Endothelial cell of umbilical vein (primary cell): ENCODE results near the gene GAB1. TPM values are rescaled to one million over a fixed set of nuclear protein-coding genes. Genes with fewer than 3 reads are reported as not detected.

ENCODE experiments used
- BruUV-seq: library from RNA; stranded (reverse); fragments of 400-500 nt; replicated peaks from 2 replicates; lab custom pipeline; 2021; lab: Mats Ljungman, UMichigan
- CTCF ChIA-PET: fragments of 300-600, 350-600 bp; sonication (Branson Sonifier 250); formaldehyde crosslinking; loops from one replicate; lab custom pipeline; 2021; ENCODE audit warnings: antibody characterized with exemption, inconsistent platforms; lab: Charles Lee
- POLR2A ChIA-PET: fragments of 300-600, 350-600 bp; sonication (Branson Sonifier 250); formaldehyde crosslinking; loops from one replicate; lab custom pipeline; 2021; ENCODE audit warnings: antibody characterized with exemption, inconsistent platforms; lab: Charles Lee
- DNase-seq: peaks from one replicate; pipeline ENCODE4 v3.0.0-alpha.2; 2011; ENCODE audit warnings: low read depth, low spot score
- FAIRE-seq: peaks from 2 replicates; lab custom pipeline; 2011; peaks lifted over from hg19 to GRCh38; lab: Jason Lieb, UNC
- H2AFZ ChIP-seq: 2 replicates; pipeline ENCODE4 v1.6.0; 2012; ENCODE audit warnings: low read depth, low read length, control low read depth, inconsistent platforms
- H3K27ac ChIP-seq: 2 replicates; pipeline ENCODE4 v1.5.1; 2011; ENCODE audit warnings: low read depth, mild to moderate bottlenecking, control low read depth, low read length, moderate library complexity; ENCODE audit not compliant: insufficient read depth
- H3K27me3 ChIP-seq, 2 experiments: 2 replicates each; pipeline versions ENCODE4 v1.6.0 to v1.6.1; 2011; ENCODE audit warnings: low read length in 2 of 2, mixed read lengths in 1 of 2; ENCODE audit not compliant: control insufficient read depth in 2 of 2, insufficient read depth in 2 of 2
- H3K36me3 ChIP-seq, 2 experiments: 2 replicates in 1 of 2; 3 replicates in 1 of 2; pipeline ENCODE4 v1.5.1; 2011; ENCODE audit warnings: low read length in 2 of 2, mild to moderate bottlenecking in 1 of 2, moderate library complexity in 1 of 2; ENCODE audit not compliant: control insufficient read depth in 2 of 2, insufficient read depth in 2 of 2; ENCODE audit errors: extremely low read depth in 1 of 2
- H3K4me1 ChIP-seq: 3 replicates; pipeline ENCODE4 v1.5.1; 2011; ENCODE audit warnings: mild to moderate bottlenecking, low read length; ENCODE audit not compliant: control insufficient read depth, insufficient read depth; ENCODE audit errors: extremely low read depth
- H3K4me2 ChIP-seq: 2 replicates; pipeline ENCODE4 v1.6.1; 2011; ENCODE audit warnings: low read length, control low read depth, mixed read lengths; ENCODE audit not compliant: insufficient read depth
- H3K4me3 ChIP-seq, 3 experiments: fragments of 200-600 bp in 1 of 3; sonication (generic), shearing (Covaris generic) in 1 of 3; replicated peaks in 1 of 3; 2 replicates each; pipeline ENCODE4 v1.5.1; 2011 to 2016; ENCODE audit warnings: control low read depth in 3 of 3, low read length in 3 of 3, mild to moderate bottlenecking in 2 of 3, inconsistent platforms in 1 of 3, low read depth in 1 of 3, moderate library complexity in 1 of 3; ENCODE audit not compliant: insufficient read depth in 1 of 3
- H3K79me2 ChIP-seq: 2 replicates; pipeline ENCODE4 v1.6.0; 2012; ENCODE audit warnings: low read length, inconsistent platforms; ENCODE audit not compliant: control insufficient read depth, insufficient read depth
- H3K9ac ChIP-seq: replicated peaks from 2 replicates; pipeline ENCODE3; 2011; ENCODE audit warnings: low read length, control low read depth; ENCODE audit not compliant: insufficient read depth; ENCODE audit errors: extremely low read depth
- H3K9me1 ChIP-seq: replicated peaks from 3 replicates; pipeline ENCODE4 v1.6.0; 2011; ENCODE audit warnings: mild to moderate bottlenecking, low read length; ENCODE audit not compliant: control insufficient read depth, insufficient read depth; ENCODE audit errors: extremely low read depth
- H3K9me3 ChIP-seq: replicated peaks from 2 replicates; pipeline ENCODE4 v1.5.1; 2012; ENCODE audit warnings: low read length, inconsistent platforms; ENCODE audit not compliant: control insufficient read depth, insufficient read depth
- H4K20me1 ChIP-seq: replicated peaks from 2 replicates; pipeline ENCODE3; 2011; ENCODE audit warnings: mild to moderate bottlenecking, low read length; ENCODE audit not compliant: control insufficient read depth, insufficient read depth; ENCODE audit errors: extremely low read depth
- CTCF ChIP-seq, 2 donors: IDR thresholded peaks; 1 replicate in 1 of 2; 2 replicates in 1 of 2; pipeline ENCODE4 v1.5.1; 2011; ENCODE audit warnings: low read length in 2 of 2, mild to moderate bottlenecking in 2 of 2, moderate library complexity in 2 of 2, control low read depth in 1 of 2, inconsistent platforms in 1 of 2, low read depth in 1 of 2; ENCODE audit not compliant: insufficient read depth in 1 of 2; ENCODE audit errors: extremely low read depth in 1 of 2
- EZH2 ChIP-seq: IDR thresholded peaks from 2 replicates; pipeline ENCODE4 v1.6.1; 2012; ENCODE audit warnings: borderline replicate concordance, low read depth, mild to moderate bottlenecking, moderate library complexity, low read length, inconsistent platforms; ENCODE audit not compliant: severe bottlenecking
- FOS ChIP-seq: IDR thresholded peaks from 2 replicates; pipeline ENCODE4 v1.6.1; 2011; ENCODE audit warnings: mild to moderate bottlenecking, low read length, moderate library complexity, borderline replicate concordance; ENCODE audit not compliant: insufficient read depth
- GATA2 ChIP-seq: IDR thresholded peaks from 2 replicates; pipeline ENCODE4 v1.7.0; 2011; ENCODE audit warnings: low read depth, mild to moderate bottlenecking, moderate library complexity, mixed read lengths, low read length; ENCODE audit not compliant: insufficient read length, insufficient read depth
- JUN ChIP-seq: IDR thresholded peaks from 2 replicates; pipeline ENCODE4 v1.6.1; 2011; ENCODE audit warnings: borderline replicate concordance, low read depth; ENCODE audit not compliant: insufficient read length, insufficient read depth
- MAX ChIP-seq: IDR thresholded peaks from 2 replicates; pipeline ENCODE4 v1.6.1; 2011; ENCODE audit not compliant: insufficient read depth, insufficient read length
- MYC ChIP-seq: IDR thresholded peaks from one replicate; pipeline ENCODE4 v1.6.1; 2011; ENCODE audit warnings: mild to moderate bottlenecking, low read depth, low read length
- POLR2A ChIP-seq: IDR thresholded peaks from 2 replicates; pipeline ENCODE4 v1.6.1; 2012; ENCODE audit warnings: low read depth, mild to moderate bottlenecking, control low read depth, low read length
- POLR2AphosphoS5 ChIP-seq: IDR thresholded peaks from 2 replicates; pipeline ENCODE4 v1.6.1; 2012; ENCODE audit warnings: low read depth, mild to moderate bottlenecking, control low read depth, low read length, moderate library complexity; ENCODE audit not compliant: insufficient read depth
- dilution Hi-C: fragments of 300-500 bp; cut with MboI; formaldehyde crosslinking; loops from one replicate; pipeline ENCODE4 v1.15.0; 2019; ENCODE audit warnings: low sequenced_read_pairs; ENCODE audit not compliant: extremely low pct_ligation_motif_present
- intact Hi-C: fragments of 100-400 bp; cut with micrococcal nuclease; formaldehyde crosslinking; loops from one replicate; pipeline ENCODE4 v1.10.0; 2022
- polyA plus RNA-seq, 4 experiments: library from polyadenylated mRNA; depleted of rRNA in 3 of 4; stranded (reverse) in 3 of 4; unstranded in 1 of 4; fragments of >200 nt; gene quantifications; 2 replicates each; pipeline versions ENCODE4 v1.2.1 to v1.2.3, GENCODE V29; 2011 to 2012; ENCODE audit warnings: missing spikeins in 1 of 4
- total RNA-seq: library from RNA; stranded (reverse); gene quantifications from 2 replicates; pipeline ENCODE4 v1.2.3, GENCODE V29; 2021

The GAB1 gene
- total and polyA plus RNA-seq, 2 donors (not counting 3 experiments of a cell fraction or from before 2014, with no cell fraction given), result 9.3 to 37.7 TPM

GRCh38 chr4:143353797-143354196 lies 17.1 kb downstream of the GAB1 start:
- TF ChIP-seq CTCF (IDR thresholded peaks at IDR 0.05; ENCODE audit: extremely low read depth in 1 of 2, insufficient read depth in 1 of 2, low read depth in 1 of 2, low read length in 2 of 2), result no peak
- no peak for TF ChIP-seq POLR2A
- TF ChIP-seq POLR2AphosphoS5, result no peak
- no peak for TF ChIP-seq MAX
- no peak for TF ChIP-seq EZH2
- no peak for TF ChIP-seq FOS
- TF ChIP-seq GATA2, result no peak
- no peak for TF ChIP-seq MYC
- no peak for TF ChIP-seq JUN
- DNase-seq (no peak), FAIRE-seq (no peak)
- ChIA-PET CTCF (interaction anchor here (0.5 to 1.1 kb wide), 2 partner anchors 44 to 56 kb away, joined by 4 read pairs; no protein-coding TSS in a partner anchor), POLR2A (no interaction called here)
- H3K9me1 ChIP-seq, result no peaks in the 10 kb centered on the region
- BruUV-seq, result no TSS peak
- no peak overlapping the region for H3K27ac ChIP-seq
- H3K36me3 ChIP-seq, result no peaks in the 10 kb centered on the region
- intact Hi-C loops (no loop called here), dilution Hi-C loops (no loop called here)
- no peaks in the 10 kb centered on the region for H3K27me3 ChIP-seq
- H3K4me1 ChIP-seq, result peaks cover 23% of the 10 kb centered on the region
- H3K79me2 ChIP-seq, result peaks cover 1% of the 10 kb centered on the region
- no peaks in the 10 kb centered on the region for H4K20me1 ChIP-seq
- no peak overlapping the region for H3K9ac ChIP-seq
- H2AFZ ChIP-seq, result no peak overlapping the region
- no peaks in the 10 kb centered on the region for H3K9me3 ChIP-seq
- no peak overlapping the region for H3K4me2 ChIP-seq
- no peak overlapping the region for H3K4me3 ChIP-seq
